Nucleus accumbens (tissue), 56 donors: Measurements from ENCODE around the gene IFT20.
"Not testable (repeated sequence)": the region's sequence is repeated elsewhere in the genome, so short reads cannot be mapped to it uniquely, and the experiment has no call there.

ENCODE experiments used
- DNase-seq, 56 donors: peaks; one replicate each; lab custom pipeline; 2025; lab: John Stamatoyannopoulos, UW

IFT20 gene

GRCh38 chr17:28338769-28339212, 3.5 kb upstream of the IFT20 start:
- not testable (repeated sequence) for DNase-seq

- no peak for DNase-seq
Observed at GRCh38 chr17:28338056-28338768, 2.9 kb upstream of the IFT20 start.

GRCh38 chr17:28335959-28336871, 943 bp upstream of the IFT20 start:
- DNase-seq = peak in 31 of 56 donors; percentile 13 to 69 (median 40)

- DNase-seq = peak in 1 of 56 donors; percentile 36
Observed at GRCh38 chr17:28334666-28335200, 539 bp downstream of the IFT20 start.

- DNase-seq = no peak
Observed at GRCh38 chr17:28334171-28334570, 1.1 kb downstream of the IFT20 start.

GRCh38 chr17:28333083-28333746, 2.1 kb downstream of the IFT20 start:
- DNase-seq = no peak

- no peak for DNase-seq
Observed at GRCh38 chr17:28331891-28332420, 3.3 kb downstream of the IFT20 start.

- no peak for DNase-seq
Observed at GRCh38 chr17:28330671-28331070, 4.6 kb downstream of the IFT20 start.

GRCh38 chr17:28328325-28328724, 6.9 kb downstream of the IFT20 start:
- DNase-seq = no peak

- no peak for DNase-seq
Observed at GRCh38 chr17:28327709-28328108, 7.6 kb downstream of the IFT20 start.

GRCh38 chr17:28327031-28327607, 8.2 kb downstream of the IFT20 start:
- DNase-seq = no peak

GRCh38 chr17:28326114-28326513, 9.2 kb downstream of the IFT20 start:
- DNase-seq = no peak

GRCh38 chr17:28325211-28325610, 10.1 kb downstream of the IFT20 start:
- no peak for DNase-seq

- no peak for DNase-seq
Observed at GRCh38 chr17:28324781-28325180, 10.5 kb downstream of the IFT20 start.

- no peak for DNase-seq
Observed at GRCh38 chr17:28324267-28324745, 11.0 kb downstream of the IFT20 start.

GRCh38 chr17:28320215-28321061, 14.8 kb downstream of the IFT20 start:
- DNase-seq = no peak

- DNase-seq = no peak
Observed at GRCh38 chr17:28319598-28319935, 15.7 kb downstream of the IFT20 start.

GRCh38 chr17:28318759-28319597, 16.3 kb downstream of the IFT20 start, which contains the start of gene TMEM97:
Gene TMEM97, plus strand, starts transcription at chr17:28319200. Its CDS starts 40 bp downstream, at chr17:28319240.
- peak; percentile 59 to 98 (median 93) for DNase-seq
